GM12878 (cell line): ENCODE data around the gene DPY19L1. TPM values are rescaled to one million over a fixed set of nuclear protein-coding genes. Genes with fewer than 3 reads are reported as not detected.

Source experiments
- microRNA counts: library from miRNA; unstranded; fragments of <30 nt; microRNA quantifications from one replicate; lab custom pipeline; 2016
- microRNA-seq: library from miRNA; unstranded; fragments of <30 nt; microRNA quantifications from one replicate; pipeline ENCODE4, GENCODE V29; 2018
- polyA plus RNA-seq, 11 experiments: library from polyadenylated mRNA; depleted of rRNA in 4 of 11; unstranded in 6 of 11; stranded (reverse) in 5 of 11; fragments of >200 nt; fragmentation: Nextera tagmentation in 4 of 11; fragmentation: Illumina TruSeq in 1 of 11; extraction: Ambion mirVana in 4 of 11; extraction: Trizol in 1 of 11; gene quantifications; 1 replicate in 1 of 11; 2 replicates in 10 of 11; pipeline versions ENCODE4 v1.2.1 to v1.2.3, GENCODE V29; 2011 to 2016; ENCODE audit warnings: inconsistent platforms in 2 of 11, missing spikeins in 2 of 11, low read depth in 1 of 11
- small RNA-seq: library from RNA; depleted of rRNA; stranded (forward); fragments of <200 nt; gene quantifications from one replicate; pipeline ENCODE3, GENCODE V24; 2014
- total RNA-seq, 4 experiments: library from RNA; depleted of rRNA in 3 of 4; stranded (reverse); fragments of >200 nt in 3 of 4; fragmentation: Illumina TruSeq in 1 of 4; extraction: Trizol in 1 of 4; gene quantifications; 2 replicates each; pipeline versions ENCODE4 v1.2.1 to v1.2.3, GENCODE V29; 2013 to 2021

The DPY19L1 gene
- total and polyA plus RNA-seq, 10 of the 15 experiments (the other 5 are each of a cell fraction or from before 2014, with no cell fraction given) = 0.47 to 35.4 (median 3.8) TPM

MicroRNAs within 50 kb of the gene (microRNA counts, 767-probe panel; counts per million panel counts)
- 2,249 counts per million, percentile 80 among the panel's probes with 10 or more counts for microRNA hsa-miR-548n (lab: Ali Mortazavi, UCI)

Small RNAs within 50 kb of the gene (microRNA-seq; reads per million reads assigned to microRNA genes)
- gene MIR548N = 3.4 reads per million, percentile 18 among the genes with 10 or more reads in this experiment

Small RNAs within 50 kb of the gene (small RNA-seq; reads per million reads assigned to genes)
- 0.55 reads per million, percentile 11 among the genes with 10 or more reads in this experiment for gene MIR548N
- gene RF00322 = not detected

Other genes starting within 250 kb of the DPY19L1 start
- not detected in 2 replicates for gene TBX20, start 216.6 kb upstream of the DPY19L1 start, total RNA-seq (2014; rRNA removed)
- gene TBX20, start 216.6 kb upstream of the DPY19L1 start, total RNA-seq (2014; rRNA removed; fragmentation: Illumina TruSeq; extraction: Trizol) = not detected in 2 replicates
- not detected in 2 replicates for gene TBX20, start 216.6 kb upstream of the DPY19L1 start, total RNA-seq (2021)
- not detected in 2 replicates for gene TBX20, start 216.6 kb upstream of the DPY19L1 start, polyA plus RNA-seq (2011; rRNA removed)
- gene TBX20, start 216.6 kb upstream of the DPY19L1 start, polyA plus RNA-seq (2014; fragmentation: Illumina TruSeq; extraction: Trizol) = not detected in 2 replicates
- gene TBX20, start 216.6 kb upstream of the DPY19L1 start, polyA plus RNA-seq (2014; fragmentation: Nextera tagmentation; extraction: Ambion mirVana) = not detected
- gene TBX20, start 216.6 kb upstream of the DPY19L1 start, polyA plus RNA-seq (2014; rRNA removed) = not detected in 2 replicates
- not detected for gene TBX20, start 216.6 kb upstream of the DPY19L1 start, polyA plus RNA-seq (2016; fragmentation: Nextera tagmentation; extraction: Ambion mirVana)